HG03060 (cell line): ENCODE data around the gene YWHAB.
"Not testable (repeated sequence)": the region's sequence is repeated elsewhere in the genome, so short reads cannot be mapped to it uniquely, and the experiment has no call there.

Experiments used
- ATAC-seq: cut with Tn5 transposase; IDR thresholded peaks from one replicate; pipeline ENCODE4 v1.9.1; 2021; ENCODE audit warnings: low read depth, moderate number of reproducible peaks; ENCODE audit not compliant: unreplicated experiment

The YWHAB gene

DNA sequence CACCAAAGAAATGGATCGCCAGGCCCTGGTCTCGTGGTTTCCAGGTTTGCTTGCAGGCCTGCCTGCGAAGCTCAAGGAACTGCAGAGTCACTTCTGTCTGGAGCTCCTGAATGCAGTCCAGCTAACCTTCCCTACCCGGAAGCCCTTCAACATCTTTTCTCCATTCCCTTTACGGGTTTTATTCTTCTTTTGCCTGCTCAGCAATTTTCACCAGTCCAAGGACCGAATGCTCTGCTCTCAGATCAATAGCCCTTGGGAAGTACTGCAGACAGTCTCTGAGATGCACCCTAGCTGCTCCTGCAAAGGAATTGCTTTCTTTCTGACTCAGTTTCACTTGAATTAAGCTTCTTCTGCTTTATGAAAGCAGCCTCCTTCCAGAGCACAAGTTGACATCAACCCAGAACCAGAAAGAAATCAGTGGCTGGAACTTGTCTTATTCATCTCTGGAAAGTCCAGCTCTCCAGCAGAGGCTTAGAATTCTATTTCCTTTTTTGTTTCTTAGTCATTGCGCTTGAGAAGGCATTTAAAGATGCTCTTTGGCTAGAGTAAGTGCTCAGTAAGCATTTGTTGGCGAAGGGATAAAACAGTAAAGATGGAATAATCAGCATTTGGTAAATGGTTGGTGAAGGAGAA is 18.7 kb upstream of the YWHAB start:
- ATAC-seq, result no peak

DNA sequence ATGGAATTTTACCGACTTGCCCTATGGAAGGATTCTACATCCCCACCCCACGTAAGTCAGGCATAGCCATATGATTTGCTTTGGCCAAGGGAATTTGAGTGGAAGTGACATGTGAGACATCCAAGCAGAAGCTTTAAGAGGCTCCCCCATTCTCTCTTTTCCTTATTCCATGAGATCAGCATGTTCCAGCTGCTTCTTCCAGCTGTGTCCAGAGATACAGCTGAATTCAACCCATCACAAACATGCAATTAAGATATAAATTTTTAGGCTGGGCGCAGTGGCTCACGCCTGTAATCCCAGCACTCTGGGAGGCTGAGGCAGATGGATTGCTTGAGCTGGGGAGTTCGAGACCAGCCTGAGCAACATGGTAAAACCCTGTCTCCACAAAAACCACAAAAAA is 16.0 kb upstream of the YWHAB start:
- ATAC-seq, result no peak

DNA sequence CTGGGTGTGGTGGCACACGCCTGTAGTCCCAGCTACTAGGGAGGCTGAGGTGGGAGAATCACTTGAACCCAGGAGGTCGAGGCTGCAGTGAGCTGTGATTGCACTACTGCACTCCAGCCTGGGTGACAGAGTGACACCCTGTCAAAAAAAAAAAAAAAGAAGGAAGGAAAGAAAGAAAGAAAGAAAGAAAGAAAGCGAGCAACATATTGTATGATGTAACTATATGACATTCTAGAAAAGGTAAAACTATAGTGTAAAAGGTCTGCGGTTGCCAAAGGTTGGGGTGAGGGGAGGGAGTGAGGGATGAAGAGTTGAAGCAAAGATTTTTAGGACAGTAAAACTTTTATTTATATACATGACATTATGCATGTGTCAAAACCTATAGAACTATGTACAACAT is 3.1 kb upstream of the YWHAB start:
- not testable (repeated sequence) for ATAC-seq

DNA sequence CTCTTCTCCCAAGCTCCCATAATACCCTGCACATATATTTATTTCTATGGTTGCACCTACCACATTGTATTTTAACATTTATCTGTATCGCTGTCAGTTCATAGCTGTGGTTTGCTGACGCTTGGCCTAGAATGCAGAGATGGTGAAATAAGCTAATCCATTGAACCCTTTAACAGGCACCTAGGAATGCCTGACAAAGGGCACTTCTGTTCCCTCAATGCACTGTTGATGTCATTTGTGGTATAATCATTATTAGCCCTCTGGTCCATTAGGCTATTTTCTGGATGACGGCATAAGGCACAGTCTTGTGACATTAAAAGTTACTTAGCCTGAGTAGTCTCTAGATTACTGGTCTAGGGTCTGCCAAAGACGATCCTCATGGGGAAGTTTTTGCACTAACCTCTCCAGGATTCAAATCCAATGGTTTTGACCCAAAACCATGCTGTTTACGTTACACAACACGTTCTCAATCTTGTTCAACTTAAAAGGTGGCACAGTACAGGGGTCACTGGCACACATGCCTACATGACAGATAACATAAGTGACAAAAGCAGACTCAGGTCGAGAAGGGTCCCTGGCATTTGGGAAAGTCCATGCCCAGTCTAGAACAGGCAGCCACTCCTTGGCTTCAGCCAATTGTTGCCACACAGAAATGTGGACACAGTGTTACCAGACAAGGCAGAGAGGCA is 2.1 kb upstream of the YWHAB start:
- ATAC-seq, result no peak

DNA sequence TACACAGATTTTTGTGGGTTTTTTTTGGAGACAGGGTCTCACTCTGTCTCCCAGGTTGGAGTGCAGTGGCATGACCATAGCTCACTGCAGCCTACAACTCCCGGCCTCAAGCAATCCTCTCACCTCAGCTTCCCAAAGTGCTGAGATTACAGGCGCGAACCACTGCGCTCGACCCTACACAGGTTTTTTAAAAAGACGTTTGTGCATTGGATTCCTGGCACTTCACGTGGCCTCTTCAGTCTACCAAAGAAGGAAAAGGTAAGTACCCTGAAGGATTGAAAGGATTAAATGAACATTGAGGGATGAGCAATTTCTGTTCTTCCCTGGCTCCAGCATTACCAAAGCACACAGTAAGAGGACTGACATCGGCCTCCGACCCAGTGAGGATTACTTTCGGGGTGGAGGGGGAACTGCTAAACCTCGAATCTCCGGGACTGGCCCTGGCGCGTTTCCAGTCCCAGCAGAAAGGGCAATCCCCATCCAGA is 556 bp upstream of the YWHAB start:
- ATAC-seq, result peak; percentile 19

DNA sequence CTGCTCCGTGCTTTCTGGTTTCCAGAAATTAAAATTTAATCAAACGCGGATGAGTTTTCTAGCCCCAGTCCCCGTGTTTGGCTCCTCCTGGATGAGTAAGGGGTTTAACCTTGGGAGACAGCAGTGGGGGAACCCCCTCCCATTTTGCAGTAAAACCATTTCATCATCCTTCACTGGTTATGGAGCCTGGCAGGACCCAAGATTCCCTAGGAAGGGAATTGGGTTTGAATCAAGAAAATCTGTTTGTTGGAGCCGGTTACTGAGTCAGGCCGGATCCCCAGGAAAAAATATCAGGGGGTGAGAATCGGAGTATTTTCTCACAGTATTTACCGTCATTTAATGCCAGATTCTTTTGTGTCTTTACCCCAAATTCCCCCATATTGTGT is 754 bp downstream of the YWHAB start:
- ATAC-seq, result no peak

DNA sequence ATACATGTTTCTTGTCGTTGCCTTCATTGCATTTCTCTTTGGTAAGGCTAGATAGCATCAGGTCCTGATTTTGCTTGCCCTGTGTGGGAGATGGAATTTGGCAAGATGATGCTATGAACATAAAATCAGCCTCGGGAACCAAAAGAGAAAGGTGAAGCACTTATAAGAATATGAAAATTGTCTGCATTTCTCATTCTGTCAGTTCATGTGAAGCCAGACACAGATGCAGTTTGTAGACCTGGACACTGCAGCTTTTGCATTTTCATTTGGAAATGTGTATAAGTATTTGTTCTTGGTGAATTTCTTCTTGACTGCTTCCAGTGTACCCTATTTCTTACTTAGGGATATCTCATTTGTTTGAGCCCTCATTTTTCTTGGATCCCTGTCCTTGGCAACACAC is 1.3 kb downstream of the YWHAB start:
- no peak for ATAC-seq

DNA sequence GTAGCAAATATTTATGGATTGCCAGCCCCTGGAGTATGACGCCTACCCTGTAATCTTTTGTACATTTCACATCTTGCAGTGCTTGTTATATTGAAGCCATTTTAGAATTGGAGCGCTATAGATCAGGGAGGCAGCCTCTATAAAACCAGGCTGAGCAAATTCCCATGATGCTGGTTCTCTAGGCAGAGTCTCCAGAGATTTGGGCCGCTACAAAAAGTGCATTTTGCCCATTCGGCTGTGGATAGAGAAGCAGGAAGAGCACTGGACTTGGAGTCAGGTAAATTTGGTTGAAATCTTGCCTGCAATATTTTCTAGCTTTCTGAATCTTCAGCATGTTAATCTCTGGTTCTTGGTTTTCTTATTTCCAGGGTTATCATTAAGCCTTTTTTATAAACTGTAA is 2.0 kb downstream of the YWHAB start:
- ATAC-seq, result no peak

DNA sequence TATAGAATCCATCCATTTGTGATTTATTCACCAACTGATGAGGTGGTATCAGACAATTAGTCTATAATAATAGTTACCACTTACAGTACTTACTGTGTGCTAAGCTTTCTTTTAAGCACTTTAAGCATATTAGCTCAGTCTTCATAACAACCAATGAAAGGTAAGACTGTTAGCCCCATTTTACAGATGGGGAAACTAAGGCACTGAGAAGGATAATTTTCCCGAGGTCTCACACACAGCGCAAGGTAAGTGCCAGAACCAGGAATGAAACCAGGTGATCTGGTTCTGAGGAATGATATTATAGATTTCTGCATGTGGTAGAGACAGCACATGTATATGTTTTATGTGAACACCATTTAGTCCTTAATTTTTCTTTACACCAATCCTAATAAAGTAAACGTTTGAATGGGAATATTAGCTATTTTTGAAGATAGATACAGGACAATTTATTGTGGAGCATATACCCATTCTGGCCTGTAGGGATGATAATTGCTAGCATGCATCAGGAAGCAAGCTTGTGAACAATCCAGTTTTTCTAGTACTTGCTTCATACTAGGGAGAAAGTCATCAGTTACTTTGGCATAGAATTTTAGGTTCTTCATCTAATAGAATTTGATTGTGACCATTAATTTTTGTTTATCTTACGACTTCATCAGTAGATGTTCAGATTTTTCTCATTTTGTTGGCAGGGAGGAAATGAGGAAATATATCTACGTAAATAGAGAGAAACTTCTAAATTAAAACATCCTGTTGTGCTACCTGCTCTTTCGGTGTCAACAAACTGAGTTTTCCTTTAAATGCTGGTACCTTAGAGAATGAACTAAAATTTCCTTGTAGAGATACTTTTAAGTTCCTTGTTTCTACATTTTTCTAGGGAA is 3.0 kb downstream of the YWHAB start:
- ATAC-seq, result no peak

DNA sequence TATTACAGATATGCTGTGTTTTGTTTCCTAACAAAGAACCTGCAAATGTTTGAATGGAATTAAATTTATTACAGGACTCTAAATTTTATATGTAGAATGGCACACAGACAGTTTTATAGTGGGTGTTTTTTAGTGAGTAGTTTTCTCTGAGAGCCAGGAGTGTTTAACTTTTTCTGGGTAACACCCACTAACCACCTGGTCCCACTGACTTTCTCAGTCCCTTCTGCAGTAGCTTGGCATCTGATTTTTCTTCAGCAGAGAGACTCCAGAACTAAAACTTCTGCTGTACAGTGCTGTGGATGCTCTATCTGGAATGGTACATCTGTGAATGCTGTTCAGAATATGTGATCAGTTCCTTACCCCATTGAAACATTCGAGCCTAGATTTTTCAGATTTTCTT is 6.3 kb downstream of the YWHAB start:
- ATAC-seq, result no peak

DNA sequence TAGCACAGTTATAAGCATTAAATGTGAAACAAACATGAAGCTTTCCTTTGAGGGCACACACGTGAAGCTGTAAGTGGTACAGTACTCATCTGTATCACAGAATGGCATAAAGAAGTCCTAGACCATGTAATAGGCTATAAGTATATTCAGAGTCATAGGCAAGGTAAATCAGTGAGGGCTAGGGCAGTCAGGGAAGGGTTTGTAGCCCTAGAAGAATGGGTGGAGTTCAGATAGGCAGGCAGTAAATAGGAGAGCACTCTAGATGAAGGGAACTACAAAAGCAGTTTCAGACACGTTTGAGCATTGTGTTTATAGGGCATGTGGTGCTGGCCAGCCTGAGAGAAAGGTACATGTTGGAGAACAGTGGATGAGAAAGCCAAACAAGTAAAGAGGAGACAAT is 9.5 kb downstream of the YWHAB start:
- no peak for ATAC-seq

DNA sequence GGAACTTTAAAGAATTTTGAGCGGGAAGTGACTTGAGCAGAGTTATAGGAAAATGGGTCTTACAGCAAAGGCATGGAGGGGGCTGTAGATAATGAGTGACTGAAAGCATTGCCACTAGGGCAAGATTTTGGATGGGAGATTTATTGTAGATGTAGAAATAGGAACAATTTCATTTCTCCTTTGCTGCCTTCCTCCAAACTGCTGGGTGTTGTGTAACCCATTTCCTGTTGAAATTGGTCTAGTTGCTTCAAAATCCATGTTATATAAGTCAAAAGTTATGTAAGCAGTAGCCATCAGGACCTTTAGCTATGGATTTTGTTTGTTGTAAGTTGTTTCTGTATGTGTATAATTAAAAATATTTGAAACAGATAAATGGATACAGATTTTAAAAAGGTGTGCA is 11.1 kb downstream of the YWHAB start:
- no peak for ATAC-seq

DNA sequence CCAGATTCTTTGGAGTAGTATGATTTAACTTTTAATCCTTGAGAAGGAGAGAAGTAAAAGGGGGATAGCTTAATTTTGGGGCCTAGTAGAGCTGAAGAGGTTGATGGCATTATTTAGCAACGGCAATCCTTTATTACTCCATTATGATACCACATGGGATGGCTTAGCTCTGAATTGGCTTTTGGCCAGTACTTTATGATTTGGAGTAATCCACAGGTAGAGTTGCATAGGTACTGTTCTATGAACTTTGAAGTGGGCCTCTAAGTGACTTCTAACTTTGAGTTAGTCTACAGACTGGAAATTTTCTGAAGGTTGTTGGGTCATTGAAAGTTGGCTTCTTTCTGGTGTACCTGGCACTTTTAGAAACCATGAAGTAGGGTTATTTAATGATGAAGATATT is 11.6 kb downstream of the YWHAB start:
- ATAC-seq, result no peak

DNA sequence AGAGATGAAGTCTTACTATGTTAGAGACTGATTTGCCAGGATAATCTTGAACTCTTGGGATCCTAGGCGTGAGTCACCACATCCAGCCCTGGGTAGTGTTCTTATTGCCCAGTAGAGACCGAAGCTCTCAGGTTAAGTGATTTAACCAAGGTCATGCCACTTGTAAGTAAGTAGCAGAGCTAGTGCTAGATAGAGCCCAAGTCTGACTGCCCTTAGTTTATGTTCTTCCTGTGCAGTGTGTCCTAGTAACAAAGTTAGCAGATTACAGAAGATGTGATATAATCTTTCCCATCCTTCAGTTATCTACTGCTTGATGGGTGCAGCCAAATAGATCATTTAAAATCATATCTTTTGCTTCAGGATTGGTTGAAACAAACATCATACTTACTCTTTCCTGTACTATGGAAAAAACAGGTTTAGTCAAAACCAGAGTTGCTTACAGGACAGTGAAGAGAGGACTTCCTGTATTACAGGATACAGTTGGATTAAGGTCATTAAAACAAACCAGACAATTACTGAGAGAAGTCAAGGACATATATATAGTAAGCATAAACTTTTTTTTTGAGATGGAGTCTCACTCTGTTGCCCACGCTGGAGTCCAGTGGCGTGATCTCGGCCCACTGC is 14.8 kb downstream of the YWHAB start:
- ATAC-seq, result no peak

DNA sequence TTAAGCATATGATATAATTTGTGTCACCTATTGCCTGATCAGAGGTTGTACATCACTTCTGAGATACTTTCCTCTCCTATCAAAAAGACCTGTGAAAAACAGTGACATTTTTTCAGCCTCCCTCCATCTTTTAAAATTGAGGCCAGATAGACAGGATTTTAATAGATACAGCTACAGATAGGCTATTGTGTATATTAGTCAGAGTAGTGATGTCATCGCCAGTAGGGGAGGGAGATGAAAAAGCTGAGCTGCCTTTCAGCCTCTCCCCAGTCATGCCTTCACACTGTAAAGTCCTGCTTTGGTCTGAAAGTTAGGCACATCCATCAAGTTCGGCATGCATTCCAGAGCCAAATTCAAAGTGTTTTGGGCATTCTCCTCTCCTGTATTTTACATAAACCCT is 16.5 kb downstream of the YWHAB start:
- ATAC-seq, result no peak

DNA sequence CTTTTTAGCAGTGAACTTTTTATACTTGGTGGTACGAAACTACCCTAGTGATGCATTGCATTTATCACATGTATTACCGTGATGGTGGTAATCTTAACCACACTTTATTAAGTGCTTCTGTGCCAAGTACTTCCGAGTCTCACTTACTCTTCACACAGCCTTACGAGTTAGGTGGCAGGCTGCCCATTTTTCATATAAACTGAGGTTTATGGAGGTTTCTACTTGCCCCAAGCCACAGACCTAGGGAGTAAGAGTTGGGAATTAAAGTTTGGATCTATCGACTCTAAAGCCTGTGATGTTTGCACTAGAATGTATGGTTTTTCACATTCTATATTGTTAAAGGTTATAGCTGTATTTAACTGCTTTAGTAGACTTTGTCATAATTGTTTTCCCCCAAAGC is 18.9 kb downstream of the YWHAB start:
- no peak for ATAC-seq

DNA sequence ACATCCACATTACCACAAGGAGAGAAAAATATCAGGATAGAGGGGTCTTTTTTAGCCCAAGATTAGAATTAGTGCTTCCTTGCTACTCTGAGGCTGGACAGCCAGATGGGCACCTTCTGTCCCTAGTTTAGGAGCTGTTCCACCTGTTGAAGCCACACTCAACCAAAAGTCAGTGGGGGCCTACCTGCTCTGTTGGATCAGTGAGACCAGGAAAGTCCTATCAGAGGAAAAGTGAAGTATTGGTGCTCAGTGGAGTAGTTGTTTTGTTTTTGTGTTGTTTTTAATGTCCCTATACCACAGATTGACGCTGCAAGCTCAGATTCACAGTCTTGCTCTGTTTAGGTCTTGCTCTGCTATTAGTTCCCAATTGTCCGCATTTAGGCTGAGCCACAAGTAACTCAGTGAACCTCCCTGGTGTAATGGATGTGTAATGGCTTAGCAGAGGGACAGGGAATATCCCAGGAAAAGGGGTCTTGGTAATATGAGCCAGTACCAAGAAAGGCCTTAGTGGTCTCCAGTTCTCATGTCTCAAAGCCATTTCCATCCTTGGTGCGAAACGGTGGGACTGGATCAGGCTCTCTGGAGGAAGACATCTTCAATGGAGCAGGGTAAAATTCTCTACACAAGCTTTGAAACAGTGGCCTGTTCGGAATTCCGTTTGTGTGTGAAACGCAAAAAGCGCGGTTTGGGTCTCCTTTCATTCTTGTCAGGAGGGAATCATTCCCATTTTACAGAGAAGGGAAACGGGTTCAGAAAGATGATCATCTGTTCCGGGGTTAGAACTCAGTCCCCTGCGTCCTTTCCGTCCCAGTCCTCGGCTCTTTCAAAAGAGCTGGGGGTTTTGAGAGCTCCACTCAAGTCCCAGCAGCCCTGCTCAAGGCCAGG is 23.7 kb downstream of the YWHAB start:
- ATAC-seq, result no peak

DNA sequence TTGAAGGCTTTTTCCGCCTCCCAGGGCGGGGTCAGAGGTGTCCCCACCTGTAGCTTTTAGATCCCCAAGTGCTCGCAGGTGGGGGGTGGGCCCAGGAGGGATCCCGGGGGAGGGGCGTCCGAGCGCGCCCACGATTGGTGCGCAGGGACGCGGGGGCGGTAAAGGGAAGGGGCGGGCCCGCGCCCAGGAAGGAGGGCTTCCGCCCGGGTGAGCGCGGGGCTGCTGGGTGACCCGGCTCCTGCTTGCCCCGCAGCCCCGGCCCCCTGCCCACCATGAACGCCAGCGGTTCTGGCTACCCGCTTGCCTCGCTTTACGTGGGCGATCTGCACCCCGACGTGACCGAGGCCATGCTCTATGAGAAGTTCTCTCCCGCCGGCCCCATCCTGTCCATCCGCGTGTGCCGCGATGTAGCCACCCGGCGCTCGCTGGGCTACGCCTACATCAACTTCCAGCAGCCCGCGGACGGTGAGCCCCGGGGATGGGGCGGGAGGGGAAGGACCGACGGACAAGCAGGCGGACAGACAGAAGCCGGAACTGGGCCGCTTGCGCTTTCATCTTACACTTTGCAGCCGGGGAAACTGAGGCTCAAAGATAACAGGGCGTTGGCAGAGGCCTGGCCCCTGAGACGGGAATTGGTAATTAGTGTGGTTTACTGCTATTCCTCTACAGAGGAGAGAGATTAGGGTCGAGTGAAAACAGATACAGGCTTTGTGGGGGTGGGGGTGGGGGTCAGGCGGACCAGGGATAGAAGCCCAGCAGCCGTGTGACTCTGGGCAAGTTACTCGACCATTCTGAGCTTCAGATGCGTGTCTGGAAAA is 24.6 kb downstream of the YWHAB start, which contains the start of gene PABPC1L:
TSS of gene PABPC1L (plus strand) at position 189 of the 818 bp plus-strand sequence. CDS start at position 273, 84 bp downstream.
- ATAC-seq, result no peak

DNA sequence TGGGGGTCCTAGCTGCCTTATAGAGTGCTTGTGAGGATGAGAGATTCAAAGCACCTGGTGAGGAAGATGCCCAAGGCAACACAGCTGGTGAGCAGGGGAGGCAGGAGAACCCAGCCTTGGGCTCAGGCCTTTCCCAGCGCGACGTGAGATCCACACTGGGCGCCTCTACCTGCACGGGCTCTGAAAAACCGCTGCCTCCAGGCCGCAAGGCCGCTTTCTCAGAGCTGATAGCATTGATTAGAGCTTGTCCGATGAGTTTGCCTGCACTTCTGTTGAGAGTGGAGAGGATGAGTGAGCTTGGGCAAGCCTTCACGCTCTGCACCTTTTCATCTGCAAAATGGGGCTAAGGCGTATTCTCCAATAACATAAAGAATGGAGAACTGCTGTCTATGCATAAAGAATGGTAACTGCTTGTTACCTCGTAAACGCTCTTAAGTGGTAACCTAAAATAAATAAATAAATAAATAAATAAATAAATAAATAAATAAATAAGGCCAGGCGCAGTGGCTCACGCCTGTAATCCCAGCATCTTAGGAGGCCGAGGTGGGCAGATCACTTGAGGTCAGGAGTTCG is 25.3 kb downstream of the YWHAB start:
- ATAC-seq, result no peak
